Ectodermal cell (in vitro differentiated cells): ENCODE measurements around the gene DAPK2.

Experiments
- H3K27ac ChIP-seq: 2 replicates; pipeline ENCODE4 v1.7.0; 2013; ENCODE audit warnings: mild to moderate bottlenecking, low read depth, low read length; ENCODE audit not compliant: insufficient read depth, poor library complexity, severe bottlenecking
- H3K27me3 ChIP-seq: 2 replicates; pipeline ENCODE4 v1.7.0; 2013; ENCODE audit warnings: mild to moderate bottlenecking, low read length; ENCODE audit not compliant: insufficient read depth, control insufficient read depth, poor library complexity, severe bottlenecking
- H3K36me3 ChIP-seq: one replicate; pipeline ENCODE4 v1.7.0; 2013; ENCODE audit warnings: low read length; ENCODE audit not compliant: control insufficient read depth, insufficient read depth
- H3K4me1 ChIP-seq: one replicate; pipeline ENCODE4 v1.7.0; 2013; ENCODE audit warnings: low read length; ENCODE audit not compliant: control insufficient read depth, insufficient read depth
- H3K4me3 ChIP-seq: 2 replicates; pipeline ENCODE4 v1.7.0; 2013; ENCODE audit warnings: low read depth, low read length, control low read depth; ENCODE audit not compliant: insufficient read depth
- H3K9me3 ChIP-seq: 2 replicates; pipeline ENCODE4 v1.7.0; 2013; ENCODE audit warnings: mild to moderate bottlenecking, low read length, moderate library complexity; ENCODE audit not compliant: control insufficient read depth
- WGBS, 2 experiments: methylation state at CpG; one replicate each; pipeline ENCODE4 v1.1.7; 2013; ENCODE audit warnings: missing lambda C conversion rate in 2 of 2; 5-methylcytosine and 5-hydroxymethylcytosine counted together

Gene DAPK2

GRCh38 chr15:63888823-63889222 lies 157.5 kb downstream of the DAPK2 start:
- H3K9me3 ChIP-seq = no peaks in the 10 kb centered on the region
- no peak overlapping the region for H3K4me3 ChIP-seq
- H3K27me3 ChIP-seq = no peaks in the 10 kb centered on the region
- H3K36me3 ChIP-seq = no peaks in the 10 kb centered on the region
- no peak overlapping the region for H3K27ac ChIP-seq
- no peaks in the 10 kb centered on the region for H3K4me1 ChIP-seq
- 84 to 92% methylated on average over 3 of the region's 3 CpGs for WGBS, 2 experiments

GRCh38 chr15:63888146-63888545 lies 158.1 kb downstream of the DAPK2 start:
- no peaks in the 10 kb centered on the region for H3K4me1 ChIP-seq
- no peaks in the 10 kb centered on the region for H3K9me3 ChIP-seq
- H3K27ac ChIP-seq = no peak overlapping the region
- H3K27me3 ChIP-seq = no peaks in the 10 kb centered on the region
- H3K36me3 ChIP-seq = no peaks in the 10 kb centered on the region
- no peak overlapping the region for H3K4me3 ChIP-seq
- WGBS, 2 experiments = 86 to 100% methylated on average over 1 of the region's 1 CpG

GRCh38 chr15:63887630-63888029 lies 158.7 kb downstream of the DAPK2 start:
- Histone ChIP-seq H3K4me1 (no peaks in the 10 kb centered on the region), H3K4me3 (no peak overlapping the region), H3K27ac (no peak overlapping the region), H3K27me3 (no peaks in the 10 kb centered on the region), H3K9me3 (no peaks in the 10 kb centered on the region), H3K36me3 (no peaks in the 10 kb centered on the region)
- WGBS, 2 experiments = 76 to 93% methylated on average over 5 to 6 of the region's 6 CpGs

- Histone ChIP-seq H3K4me1 (peaks cover 2% of the 10 kb centered on the region), H3K27ac (no peak overlapping the region), H3K27me3 (no peaks in the 10 kb centered on the region), H3K9me3 (no peaks in the 10 kb centered on the region), H3K36me3 (no peaks in the 10 kb centered on the region), H3K4me3 (no peak overlapping the region)
- 89% methylated on average over 6 to 7 of the region's 7 CpGs for WGBS, 2 experiments
Measured at GRCh38 chr15:63884953-63885352, 161.3 kb downstream of the DAPK2 start.

GRCh38 chr15:63881431-63881830 lies 164.9 kb downstream of the DAPK2 start:
- Histone ChIP-seq H3K27ac (no peak overlapping the region), H3K9me3 (no peaks in the 10 kb centered on the region), H3K27me3 (no peaks in the 10 kb centered on the region), H3K4me3 (no peak overlapping the region), H3K4me1 (peaks cover 23% of the 10 kb centered on the region), H3K36me3 (no peaks in the 10 kb centered on the region)
- WGBS, 2 experiments = 90 to 95% methylated on average over 6 of the region's 6 CpGs

GRCh38 chr15:63880744-63881143 lies 165.5 kb downstream of the DAPK2 start:
- 95% methylated on average over 4 of the region's 5 CpGs for WGBS, 2 experiments
- Histone ChIP-seq H3K4me1 (peaks cover 23% of the 10 kb centered on the region), H3K4me3 (no peak overlapping the region), H3K27ac (no peak overlapping the region), H3K9me3 (no peaks in the 10 kb centered on the region), H3K27me3 (no peaks in the 10 kb centered on the region), H3K36me3 (no peaks in the 10 kb centered on the region)

- no peak overlapping the region for H3K4me3 ChIP-seq
- no peak overlapping the region for H3K27ac ChIP-seq
- H3K36me3 ChIP-seq = no peaks in the 10 kb centered on the region
- no peaks in the 10 kb centered on the region for H3K27me3 ChIP-seq
- H3K9me3 ChIP-seq = no peaks in the 10 kb centered on the region
- peaks cover 23% of the 10 kb centered on the region for H3K4me1 ChIP-seq
- WGBS, 2 experiments = 85 to 94% methylated on average over 1 of the region's 1 CpG
Measured at GRCh38 chr15:63879995-63880394, 166.3 kb downstream of the DAPK2 start.

- H3K27me3 ChIP-seq = no peaks in the 10 kb centered on the region
- H3K36me3 ChIP-seq = no peaks in the 10 kb centered on the region
- H3K27ac ChIP-seq = peak overlapping the region; percentile 85
- 0 to 6% methylated on average over 3 of the region's 3 CpGs for WGBS, 2 experiments
- peaks cover 23% of the 10 kb centered on the region for H3K4me1 ChIP-seq
- no peak overlapping the region for H3K4me3 ChIP-seq
- H3K9me3 ChIP-seq = no peaks in the 10 kb centered on the region
Measured at GRCh38 chr15:63879211-63879610, 167.1 kb downstream of the DAPK2 start.

- Histone ChIP-seq H3K27ac (no peak overlapping the region), H3K27me3 (no peaks in the 10 kb centered on the region), H3K9me3 (no peaks in the 10 kb centered on the region), H3K4me3 (no peak overlapping the region), H3K4me1 (peaks cover 23% of the 10 kb centered on the region), H3K36me3 (no peaks in the 10 kb centered on the region)
- 77 to 84% methylated on average over 3 to 5 of the region's 5 CpGs for WGBS, 2 experiments
Measured at GRCh38 chr15:63877713-63878271, 168.5 kb downstream of the DAPK2 start.

- Histone ChIP-seq H3K27ac (no peak overlapping the region), H3K4me1 (peaks cover 23% of the 10 kb centered on the region), H3K27me3 (no peaks in the 10 kb centered on the region), H3K36me3 (no peaks in the 10 kb centered on the region), H3K4me3 (no peak overlapping the region), H3K9me3 (no peaks in the 10 kb centered on the region)
- 74 to 75% methylated on average over 8 of the region's 9 CpGs for WGBS, 2 experiments
Measured at GRCh38 chr15:63876085-63876662, 170.1 kb downstream of the DAPK2 start.
